ENCODE results near the gene TMEM108. TPM values are rescaled to one million over a fixed set of nuclear protein-coding genes. Genes with fewer than 3 reads are reported as not detected.

Gene TMEM108
- total and polyA plus RNA-seq, 3 donors from 2014 or later, result 13.9 to 44.3 (median 16.1) TPM

- DNase-seq, result no peak
- Histone ChIP-seq H3K36me3 (ENCODE audit: low read depth, missing control alignments) (no peaks in the 10 kb centered on the region), H3K4me3 (no peak overlapping the region), H3K27me3 (no peaks in the 10 kb centered on the region), H3K4me1 (no peaks in the 10 kb centered on the region), H3K9me3 (no peaks in the 10 kb centered on the region), H3K27ac (no peak overlapping the region)
- no peak for TF ChIP-seq POLR2A (IDR thresholded peaks at IDR 0.05)
- TF ChIP-seq CTCF (IDR thresholded peaks at IDR 0.05), result no peak
- 96 to 98% methylated on average over 10 to 36 of the region's 36 CpGs for WGBS, 2 donors
- intact Hi-C loops (cut with DNase I; ENCODE audit: low total_unique reads), result no loop called here
Observed at GRCh38 chr3:133167340-133168024, 129.3 kb downstream of the TMEM108 start.

GRCh38 chr3:133168025-133168401 lies 129.8 kb downstream of the TMEM108 start:
- no peaks in the 10 kb centered on the region for H3K9me3 ChIP-seq
- H3K36me3 ChIP-seq (ENCODE audit: low read depth, missing control alignments), result no peaks in the 10 kb centered on the region
- no peak overlapping the region for H3K4me3 ChIP-seq
- WGBS, 2 donors, result 94 to 100% methylated on average over 1 of the region's 1 CpG
- H3K27me3 ChIP-seq, result no peaks in the 10 kb centered on the region
- TF ChIP-seq CTCF (IDR thresholded peaks at IDR 0.05) (no peak), POLR2A (IDR thresholded peaks at IDR 0.05) (no peak)
- no peaks in the 10 kb centered on the region for H3K4me1 ChIP-seq
- no peak for DNase-seq
- intact Hi-C loops (cut with DNase I; ENCODE audit: low total_unique reads), result no loop called here
- H3K27ac ChIP-seq, result no peak overlapping the region

- no peaks in the 10 kb centered on the region for H3K36me3 ChIP-seq (ENCODE audit: low read depth, missing control alignments)
- intact Hi-C loops (cut with DNase I; ENCODE audit: low total_unique reads), result no loop called here
- H3K4me1 ChIP-seq, result no peaks in the 10 kb centered on the region
- H3K9me3 ChIP-seq, result no peaks in the 10 kb centered on the region
- TF ChIP-seq CTCF (IDR thresholded peaks at IDR 0.05) (no peak), POLR2A (IDR thresholded peaks at IDR 0.05) (no peak)
- WGBS, 2 donors, result 72 to 78% methylated on average over 6 of the region's 6 CpGs
- no peak overlapping the region for H3K4me3 ChIP-seq
- no peak overlapping the region for H3K27ac ChIP-seq
- DNase-seq, result no peak
- H3K27me3 ChIP-seq, result no peaks in the 10 kb centered on the region
Observed at GRCh38 chr3:133169331-133170068, 131.3 kb downstream of the TMEM108 start.

GRCh38 chr3:133171831-133172230 lies 133.6 kb downstream of the TMEM108 start:
- H3K27me3 ChIP-seq, result no peaks in the 10 kb centered on the region
- H3K9me3 ChIP-seq, result no peaks in the 10 kb centered on the region
- TF ChIP-seq CTCF (IDR thresholded peaks at IDR 0.05), result no peak
- TF ChIP-seq POLR2A (IDR thresholded peaks at IDR 0.05), result no peak
- no peak for DNase-seq
- no peak overlapping the region for H3K4me3 ChIP-seq
- intact Hi-C loops (cut with DNase I; ENCODE audit: low total_unique reads), result no loop called here
- WGBS, 2 donors, result 66 to 69% methylated on average over 2 of the region's 2 CpGs
- no peaks in the 10 kb centered on the region for H3K36me3 ChIP-seq (ENCODE audit: low read depth, missing control alignments)
- no peaks in the 10 kb centered on the region for H3K4me1 ChIP-seq
- no peak overlapping the region for H3K27ac ChIP-seq
